Choroid plexus epithelial cell (primary cell): ENCODE measurements around the gene JMJD1C.

ENCODE experiments used
- DNase-seq: peaks from one replicate; pipeline ENCODE4 v3.0.0-alpha.2; 2010; ENCODE audit warnings: low read depth
- H3K4me3 ChIP-seq: 2 replicates; pipeline ENCODE4 v1.5.1; 2011; ENCODE audit warnings: low read depth, mild to moderate bottlenecking, control low read depth, low read length, moderate library complexity
- TF ChIP-seq, protein P1 (sequence below): conservative IDR thresholded peaks from 2 replicates; pipeline ENCODE4 v1.5.1; 2011; ENCODE audit warnings: low read depth, mild to moderate bottlenecking, control low read depth, inconsistent platforms, low read length, moderate library complexity

JMJD1C gene

DNA sequence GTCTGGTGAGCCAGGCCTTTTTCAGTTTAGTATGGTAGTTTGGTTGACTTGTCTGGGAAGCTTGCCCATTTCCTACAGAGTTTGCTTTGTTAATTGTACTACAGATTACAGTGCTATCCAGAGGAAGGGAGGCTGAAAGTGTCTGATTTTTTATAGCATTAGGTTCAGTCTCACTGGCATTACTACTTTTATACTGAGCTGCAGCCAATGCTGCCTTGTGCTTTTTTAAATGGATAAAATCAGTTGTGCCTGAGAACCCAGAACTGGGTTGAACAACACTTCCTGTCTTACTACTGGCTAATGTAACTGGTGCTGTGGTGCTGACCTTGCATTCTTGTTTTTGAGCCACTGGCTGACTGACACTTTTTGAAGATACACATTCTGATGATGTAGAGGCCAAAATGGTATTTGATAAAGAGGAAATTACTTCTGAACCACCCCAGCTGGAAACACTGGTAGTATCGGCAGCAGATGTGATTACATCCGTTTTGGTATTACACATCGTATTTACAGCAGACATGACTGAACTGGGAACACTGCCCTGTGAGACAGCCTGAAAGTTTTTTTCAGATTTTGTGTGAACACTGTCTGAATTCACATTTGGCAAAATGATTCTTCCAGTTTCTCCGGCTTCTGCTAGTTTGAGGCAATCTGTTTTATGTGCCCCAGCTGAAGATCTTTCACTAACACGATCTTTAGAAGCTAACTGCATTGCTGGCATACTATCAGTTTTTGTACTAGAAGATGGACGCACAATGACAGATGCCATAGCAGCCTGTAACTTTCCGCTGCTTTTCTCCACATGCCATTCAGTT is 258.6 kb downstream of the JMJD1C start:
- TF ChIP-seq, protein P1, sequence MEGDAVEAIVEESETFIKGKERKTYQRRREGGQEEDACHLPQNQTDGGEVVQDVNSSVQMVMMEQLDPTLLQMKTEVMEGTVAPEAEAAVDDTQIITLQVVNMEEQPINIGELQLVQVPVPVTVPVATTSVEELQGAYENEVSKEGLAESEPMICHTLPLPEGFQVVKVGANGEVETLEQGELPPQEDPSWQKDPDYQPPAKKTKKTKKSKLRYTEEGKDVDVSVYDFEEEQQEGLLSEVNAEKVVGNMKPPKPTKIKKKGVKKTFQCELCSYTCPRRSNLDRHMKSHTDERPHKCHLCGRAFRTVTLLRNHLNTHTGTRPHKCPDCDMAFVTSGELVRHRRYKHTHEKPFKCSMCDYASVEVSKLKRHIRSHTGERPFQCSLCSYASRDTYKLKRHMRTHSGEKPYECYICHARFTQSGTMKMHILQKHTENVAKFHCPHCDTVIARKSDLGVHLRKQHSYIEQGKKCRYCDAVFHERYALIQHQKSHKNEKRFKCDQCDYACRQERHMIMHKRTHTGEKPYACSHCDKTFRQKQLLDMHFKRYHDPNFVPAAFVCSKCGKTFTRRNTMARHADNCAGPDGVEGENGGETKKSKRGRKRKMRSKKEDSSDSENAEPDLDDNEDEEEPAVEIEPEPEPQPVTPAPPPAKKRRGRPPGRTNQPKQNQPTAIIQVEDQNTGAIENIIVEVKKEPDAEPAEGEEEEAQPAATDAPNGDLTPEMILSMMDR = no peak
- no peak overlapping the region for H3K4me3 ChIP-seq
- peak; percentile 93 for DNase-seq

DNA sequence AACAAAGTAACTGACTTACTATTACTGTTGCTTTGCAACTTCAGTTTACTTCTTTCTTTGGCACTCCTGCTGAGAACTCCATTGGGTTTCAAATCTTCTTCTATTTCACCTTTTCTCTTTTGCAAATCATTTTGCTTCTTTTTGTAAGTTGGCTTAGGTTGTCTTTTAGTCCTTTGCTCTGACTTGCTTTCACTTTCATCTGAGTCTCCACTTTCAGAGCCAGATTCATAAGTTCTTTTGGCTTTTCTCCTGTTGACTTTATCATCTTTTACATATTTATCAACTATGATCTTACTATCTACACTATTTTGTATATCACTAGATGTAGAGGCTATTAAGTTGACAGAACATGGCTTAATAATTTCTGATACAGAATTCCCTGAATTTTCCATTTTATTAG is 259.2 kb downstream of the JMJD1C start:
- TF ChIP-seq, protein P1 = no peak
- H3K4me3 ChIP-seq = no peak overlapping the region
- DNase-seq = peak; percentile 57

DNA sequence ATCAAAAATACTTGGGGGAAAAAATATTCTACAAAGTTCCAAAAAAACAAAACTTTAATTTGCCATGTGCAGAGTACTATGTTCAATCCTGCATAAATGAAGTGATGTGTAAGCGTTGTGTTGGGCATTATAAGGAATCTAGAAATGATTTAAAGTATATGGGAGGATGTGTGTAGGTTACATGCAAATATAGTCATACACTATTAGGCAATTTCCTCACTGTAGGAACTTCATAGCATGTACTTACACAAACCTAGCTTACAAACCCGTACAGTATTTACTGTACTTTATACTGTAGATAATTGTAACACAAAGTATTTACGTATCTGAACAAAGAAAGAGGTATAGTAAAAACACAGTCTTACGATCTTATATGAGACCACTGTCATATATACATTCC is 260.4 kb downstream of the JMJD1C start:
- DNase-seq = no peak
- H3K4me3 ChIP-seq = no peak overlapping the region
- TF ChIP-seq, protein P1 = no peak

- no peak for DNase-seq
- H3K4me3 ChIP-seq = no peak overlapping the region
- TF ChIP-seq, protein P1 = no peak
Measured at GRCh38 chr10:63204667-63205391, 260.9 kb downstream of the JMJD1C start.

GRCh38 chr10:63201118-63201517 is 264.7 kb downstream of the JMJD1C start:
- TF ChIP-seq, protein P1 = no peak
- H3K4me3 ChIP-seq = no peak overlapping the region
- no peak for DNase-seq

DNA sequence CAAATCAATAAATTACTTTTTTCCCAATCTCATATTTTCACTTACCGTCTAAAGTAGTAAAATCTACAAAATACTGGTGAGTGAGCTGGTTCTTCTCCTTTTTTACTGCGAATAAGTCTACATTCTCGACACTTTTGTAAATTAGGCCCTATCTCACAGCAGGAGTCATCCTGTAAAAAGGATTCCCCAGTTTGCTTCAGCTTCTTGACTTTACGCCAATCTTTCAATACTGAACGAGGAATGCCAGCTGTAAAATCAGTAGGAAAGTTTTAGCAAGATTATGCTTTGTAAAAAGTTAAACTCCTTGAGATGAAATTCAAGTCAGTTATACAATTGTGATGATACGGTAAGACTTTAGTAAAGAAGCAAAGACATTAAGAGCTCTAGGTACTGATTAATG is 265.3 kb downstream of the JMJD1C start:
- H3K4me3 ChIP-seq = no peak overlapping the region
- TF ChIP-seq, protein P1 = no peak
- peak; percentile 76 for DNase-seq
